HepG2 (cell line): ENCODE results near the gene ZFYVE28. TPM values are rescaled to one million over a fixed set of nuclear protein-coding genes. Genes with fewer than 3 reads are reported as not detected.
A peak's percentile ranks its signal among the peaks of the same experiment; 100 is the strongest.

Experiments
- ATAC-seq: fragments of 200-7000 bp; cut with Tn5 transposase; 3 replicates; pipeline ENCODE4 v1.9.1; 2020; ENCODE audit warnings: mild to moderate bottlenecking, moderate library complexity
- BruUV-seq: library from RNA; stranded (reverse); fragments of 400-500 nt; replicated peaks from 2 replicates; lab custom pipeline; 2021; lab: Mats Ljungman, UMichigan
- CTCF ChIA-PET: fragments of 300-600 bp; formaldehyde crosslinking; extraction: SDS; loops from one replicate; lab custom pipeline; 2021; ENCODE audit warnings: low total read pairs, inconsistent platforms, low intra/inter-chr PET ratio; lab: Yijun Ruan, JAX
- POLR2A ChIA-PET: fragments of 350-600 bp; sonication (Branson Sonifier 250); formaldehyde crosslinking; loops from one replicate; lab custom pipeline; 2020; ENCODE audit warnings: antibody characterized with exemption, inconsistent platforms; lab: Yijun Ruan, JAX
- DNase-seq: peaks from one replicate; pipeline ENCODE4 v3.0.0-alpha.2; 2015; ENCODE audit warnings: low spot score
- FAIRE-seq: peaks from 3 replicates; lab custom pipeline; 2011; peaks lifted over from hg19 to GRCh38; lab: Jason Lieb, UNC
- H2AFZ ChIP-seq: one replicate; pipeline ENCODE4 v1.6.1; 2011; ENCODE audit warnings: low read length, inconsistent platforms
- H3K27ac ChIP-seq: fragments of 300-600 bp; 3 replicates; pipeline ENCODE4 v1.8.0; 2011; ENCODE audit warnings: mixed run types, mild to moderate bottlenecking, mixed read lengths, low read length, inconsistent platforms; ENCODE audit not compliant: insufficient read depth; ENCODE audit errors: extremely low read length
- H3K27me3 ChIP-seq, 2 experiments: fragments of 200-600 bp in 1 of 2; 2 replicates in 1 of 2; 3 replicates in 1 of 2; pipeline versions ENCODE4 v1.6.0 to v1.8.0; 2011; ENCODE audit warnings: low read length in 2 of 2, mild to moderate bottlenecking in 2 of 2, moderate library complexity in 2 of 2, inconsistent platforms in 1 of 2; ENCODE audit not compliant: insufficient read depth in 2 of 2, control insufficient read depth in 1 of 2
- H3K36me3 ChIP-seq, 2 experiments: fragments of 200-600 bp in 1 of 2; replicated peaks in 1 of 2; 2 replicates in 1 of 2; 3 replicates in 1 of 2; pipeline versions ENCODE4 v1.5.1 to v1.8.0; 2011; ENCODE audit warnings: low read length in 2 of 2, inconsistent platforms in 1 of 2; ENCODE audit not compliant: insufficient read depth in 2 of 2, control insufficient read depth in 1 of 2
- H3K4me1 ChIP-seq: 2 replicates; pipeline ENCODE4 v1.5.1; 2012; ENCODE audit warnings: low read length, inconsistent platforms; ENCODE audit not compliant: insufficient read depth
- H3K4me2 ChIP-seq: 2 replicates; pipeline ENCODE4 v1.6.0; 2011; ENCODE audit warnings: low read depth, low read length, inconsistent platforms
- H3K4me3 ChIP-seq, 3 experiments: fragments of 200-600 bp in 1 of 3; sonication (generic), shearing (Covaris generic) in 1 of 3; replicated peaks in 1 of 3; 2 replicates each; pipeline ENCODE4 v1.5.1; 2011 to 2016; ENCODE audit warnings: low read length in 3 of 3, inconsistent platforms in 2 of 3, low read depth in 2 of 3, mild to moderate bottlenecking in 2 of 3, control low read depth in 1 of 3, mixed read lengths in 1 of 3; ENCODE audit not compliant: insufficient read depth in 1 of 3
- H3K79me2 ChIP-seq: one replicate; pipeline ENCODE4 v1.6.1; 2011; ENCODE audit warnings: low read length, inconsistent platforms; ENCODE audit not compliant: insufficient read depth
- H3K9ac ChIP-seq: 2 replicates; pipeline ENCODE4 v1.6.0; 2011; ENCODE audit warnings: mild to moderate bottlenecking, low read depth, low read length, inconsistent platforms; ENCODE audit not compliant: insufficient read depth
- H3K9me3 ChIP-seq: 2 replicates; pipeline ENCODE4 v1.5.1; 2012; ENCODE audit warnings: mild to moderate bottlenecking, low read length
- H4K20me1 ChIP-seq: 2 replicates; pipeline ENCODE4 v1.6.0; 2011; ENCODE audit warnings: inconsistent platforms, mild to moderate bottlenecking, low read length, moderate library complexity; ENCODE audit not compliant: insufficient read depth
- CREM ChIP-seq, 2 experiments: sonication (generic) in 1 of 2; formaldehyde crosslinking in 1 of 2; IDR thresholded peaks; 2 replicates each; pipeline versions ENCODE4 v1.4.0 to v1.6.1; 2016 to 2020; ENCODE audit warnings: antibody characterized with exemption in 1 of 2, mild to moderate bottlenecking in 1 of 2, missing genetic modification reagents in 1 of 2
- HNRNPUL1 ChIP-seq: fragments of 200-400 bp; formaldehyde crosslinking; IDR thresholded peaks from 2 replicates; pipeline ENCODE4 v1.6.1; 2017; ENCODE audit warnings: low read depth, mild to moderate bottlenecking, low read length, moderate library complexity
- SMYD3 ChIP-seq: sonication (generic); formaldehyde crosslinking; IDR thresholded peaks from 2 replicates; pipeline ENCODE4 v1.8.1; 2023; ENCODE audit warnings: mild to moderate bottlenecking, missing genetic modification reagents
- SP5 ChIP-seq: IDR thresholded peaks from 2 replicates; pipeline ENCODE4 v1.6.1; 2016; ENCODE audit warnings: low read depth, borderline replicate concordance
- ZFP37 ChIP-seq: sonication (generic); formaldehyde crosslinking; IDR thresholded peaks from 2 replicates; pipeline ENCODE4 v1.4.0; 2020; ENCODE audit warnings: missing genetic modification reagents, borderline replicate concordance
- ZKSCAN8 ChIP-seq: IDR thresholded peaks from 2 replicates; pipeline ENCODE4 v1.6.1; 2016; ENCODE audit warnings: borderline replicate concordance, missing genetic modification reagents, missing compliant biosample characterization
- WGBS: methylation state at CpG from one replicate; pipeline ENCODE4 v1.1.6; 2017; ENCODE audit warnings: low lambda C conversion rate; 5-methylcytosine and 5-hydroxymethylcytosine counted together
- in situ Hi-C: cut with HindIII; loops from 2 replicates; pipeline ENCODE4 v1.10.0; 2017; ENCODE audit warnings: low pct_unique_long_range_greater_than_20kb; ENCODE audit not compliant: extremely low pct_ligation_motif_present
- intact Hi-C: fragments of 100-400 bp; cut with micrococcal nuclease; formaldehyde crosslinking; loops from one replicate; pipeline ENCODE4 v1.10.0; 2022; ENCODE audit not compliant: unreplicated experiment
- polyA plus RNA-seq, 8 experiments: library from polyadenylated mRNA; depleted of rRNA in 3 of 8; stranded (reverse) in 7 of 8; unstranded in 1 of 8; fragments of >200 nt; fragmentation: Illumina TruSeq in 4 of 8; extraction: Trizol in 4 of 8; gene quantifications; 2 replicates each; pipeline versions ENCODE4 v1.2.1 to v1.2.3, GENCODE V29; 2011 to 2016; ENCODE audit warnings: low read depth in 4 of 8, missing spikeins in 1 of 8, mixed read lengths in 1 of 8; ENCODE audit not compliant: insufficient read depth in 1 of 8
- total RNA-seq, 5 experiments: library from RNA; depleted of rRNA; stranded (reverse); fragments of >200 nt; fragmentation: Illumina TruSeq; extraction: Trizol; gene quantifications; 2 replicates each; pipeline ENCODE4 v1.2.3, GENCODE V29; 2016; ENCODE audit warnings: low read depth in 1 of 5
- TF ChIP-seq, protein P1 (sequence below): sonication (generic); formaldehyde crosslinking; IDR thresholded peaks from 2 replicates; pipeline ENCODE4 v1.9.0; 2021; ENCODE audit warnings: missing genetic modification reagents, mild to moderate bottlenecking, borderline replicate concordance
- TF ChIP-seq, protein P2 (sequence below): IDR thresholded peaks from 2 replicates; pipeline ENCODE4 v1.6.1; 2016

Gene ZFYVE28
- total and polyA plus RNA-seq, 2 of the 13 experiments (the other 11 are each of a cell fraction or from before 2014, with no cell fraction given) = 0.12 to 0.22 TPM

GRCh38 chr4:2332976-2333319 lies 85.5 kb downstream of the ZFYVE28 start (continued):
- TF ChIP-seq, protein P1, sequence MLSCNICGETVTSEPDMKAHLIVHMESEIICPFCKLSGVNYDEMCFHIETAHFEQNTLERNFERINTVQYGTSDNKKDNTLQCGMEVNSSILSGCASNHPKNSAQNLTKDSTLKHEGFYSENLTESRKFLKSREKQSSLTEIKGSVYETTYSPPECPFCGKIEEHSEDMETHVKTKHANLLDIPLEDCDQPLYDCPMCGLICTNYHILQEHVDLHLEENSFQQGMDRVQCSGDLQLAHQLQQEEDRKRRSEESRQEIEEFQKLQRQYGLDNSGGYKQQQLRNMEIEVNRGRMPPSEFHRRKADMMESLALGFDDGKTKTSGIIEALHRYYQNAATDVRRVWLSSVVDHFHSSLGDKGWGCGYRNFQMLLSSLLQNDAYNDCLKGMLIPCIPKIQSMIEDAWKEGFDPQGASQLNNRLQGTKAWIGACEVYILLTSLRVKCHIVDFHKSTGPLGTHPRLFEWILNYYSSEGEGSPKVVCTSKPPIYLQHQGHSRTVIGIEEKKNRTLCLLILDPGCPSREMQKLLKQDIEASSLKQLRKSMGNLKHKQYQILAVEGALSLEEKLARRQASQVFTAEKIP (CRISPR knock-in tag) = no peak
- no peak for TF ChIP-seq SP5 (CRISPR knock-in tag)
- TF ChIP-seq, protein P2, sequence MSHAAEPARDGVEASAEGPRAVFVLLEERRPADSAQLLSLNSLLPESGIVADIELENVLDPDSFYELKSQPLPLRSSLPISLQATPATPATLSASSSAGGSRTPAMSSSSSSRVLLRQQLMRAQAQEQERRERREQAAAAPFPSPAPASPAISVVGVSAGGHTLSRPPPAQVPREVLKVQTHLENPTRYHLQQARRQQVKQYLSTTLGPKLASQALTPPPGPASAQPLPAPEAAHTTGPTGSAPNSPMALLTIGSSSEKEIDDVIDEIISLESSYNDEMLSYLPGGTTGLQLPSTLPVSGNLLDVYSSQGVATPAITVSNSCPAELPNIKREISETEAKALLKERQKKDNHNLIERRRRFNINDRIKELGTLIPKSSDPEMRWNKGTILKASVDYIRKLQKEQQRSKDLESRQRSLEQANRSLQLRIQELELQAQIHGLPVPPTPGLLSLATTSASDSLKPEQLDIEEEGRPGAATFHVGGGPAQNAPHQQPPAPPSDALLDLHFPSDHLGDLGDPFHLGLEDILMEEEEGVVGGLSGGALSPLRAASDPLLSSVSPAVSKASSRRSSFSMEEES (CRISPR knock-in tag) = no peak
- no peak for TF ChIP-seq ZFP37 (CRISPR knock-in tag)
- no peak for TF ChIP-seq SMYD3 (CRISPR knock-in tag)
- no peak for TF ChIP-seq HNRNPUL1
- TF ChIP-seq, all 625 proteins: peak for 0

GRCh38 chr4:2332201-2332975 lies 86.1 kb downstream of the ZFYVE28 start:
- TF ChIP-seq ZKSCAN8 (0 out of 2 replicates have a peak, but pooled peaks have one; percentile 30), CREM (IDR thresholded peaks at IDR 0.05) (no peak), CREM (CRISPR knock-in tag; IDR thresholded peaks at IDR 0.05) (no peak)
- no peak for FAIRE-seq
- in situ Hi-C loops = no loop called here
- Histone ChIP-seq H3K27me3 (peaks cover 4 to 6% of the 10 kb centered on the region in 2 experiments), H3K4me1 (no peaks in the 10 kb centered on the region), H3K79me2 (no peaks in the 10 kb centered on the region), H3K4me2 (no peak overlapping the region), H3K27ac (no peak overlapping the region), H3K4me3 (no peak overlapping the region), H3K36me3 (no peaks in the 10 kb centered on the region), H3K9me3 (peaks cover 2% of the 10 kb centered on the region; the same call in 1 of the 2 replicates), H2AFZ (no peak overlapping the region), H4K20me1 (no peaks in the 10 kb centered on the region), H3K9ac (no peak overlapping the region)
- WGBS = 43% methylated on average over 11 of the region's 21 CpGs
- intact Hi-C loops = no loop called here
- DNase-seq = no peak
- CTCF ChIA-PET = no interaction called here
- BruUV-seq = no TSS peak
- POLR2A ChIA-PET = no interaction called here
- peak; percentile 18; the same call in 2 of the 3 replicates for ATAC-seq
